HT1080 (cell line): ENCODE measurements around the gene NDUFA8. TPM values are rescaled to one million over a fixed set of nuclear protein-coding genes. Genes with fewer than 3 reads are reported as not detected.

Experiments used
- DNase-seq: peaks from one replicate; pipeline ENCODE4 v3.0.0-alpha.2; 2015; ENCODE audit warnings: low read depth
- small RNA-seq: library from RNA; depleted of rRNA; stranded (forward); fragments of <200 nt; gene quantifications from one replicate; pipeline ENCODE3, GENCODE V24; 2014
- total RNA-seq: library from RNA; depleted of rRNA; stranded (reverse); fragments of >200 nt; shearing (Covaris generic); gene quantifications from 2 replicates; pipeline ENCODE4 v1.2.3, GENCODE V29; 2014; rRNA removed

Gene NDUFA8
- total RNA-seq, 1 experiment from 2014 or later = 76.1 TPM

- DNase-seq = no peak
Measured at GRCh38 chr9:122102156-122102555, 57.4 kb downstream of the NDUFA8 start.

GRCh38 chr9:122100756-122101155, 58.8 kb downstream of the NDUFA8 start:
- DNase-seq = no peak

GRCh38 chr9:122099271-122099869, 60.2 kb downstream of the NDUFA8 start:
- DNase-seq = peak; percentile 64

- DNase-seq = no peak
Measured at GRCh38 chr9:122097679-122098315, 61.8 kb downstream of the NDUFA8 start.

GRCh38 chr9:122096620-122097415, 62.8 kb downstream of the NDUFA8 start:
- DNase-seq = no peak

- peak; percentile 47 for DNase-seq
Measured at GRCh38 chr9:122095010-122095767, 64.4 kb downstream of the NDUFA8 start.

Small RNA genes within 50 kb of the gene (small RNA-seq; reads per million reads assigned to genes)
- gene MIR4478 = not detected

Other genes starting within 250 kb of the NDUFA8 start
- gene TTLL11, start 66.5 kb downstream of the NDUFA8 start, total RNA-seq = 7.1 and 9.1 TPM in 2 replicates
- not detected in 2 replicates for gene MORN5, start 129 bp upstream of the NDUFA8 start, total RNA-seq
- gene LHX6, start 69.2 kb upstream of the NDUFA8 start, total RNA-seq = 0.77 and 1.4 TPM in 2 replicates
- 12.7 and 12.8 TPM in 2 replicates for gene RBM18, start 105.1 kb upstream of the NDUFA8 start, total RNA-seq
- 65.7 and 91.5 TPM in 2 replicates for gene MRRF, start 105.1 kb upstream of the NDUFA8 start, total RNA-seq
- 0.07 and 0.24 TPM in 2 replicates for gene PTGS1, start 211.2 kb upstream of the NDUFA8 start, total RNA-seq